NCI-H1092 (cell line): Measurements from ENCODE around the gene PAM16.

Experiments
- DNase-seq: peaks from one replicate; lab custom pipeline; 2025; lab: John Stamatoyannopoulos, UW

PAM16 gene

GRCh38 chr16:4383591-4384444, 32.7 kb upstream of the PAM16 start:
- no peak for DNase-seq

- no peak for DNase-seq
Observed at GRCh38 chr16:4382795-4383357, 31.8 kb upstream of the PAM16 start.

GRCh38 chr16:4381935-4382794, 31.0 kb upstream of the PAM16 start:
- DNase-seq = no peak

DNA sequence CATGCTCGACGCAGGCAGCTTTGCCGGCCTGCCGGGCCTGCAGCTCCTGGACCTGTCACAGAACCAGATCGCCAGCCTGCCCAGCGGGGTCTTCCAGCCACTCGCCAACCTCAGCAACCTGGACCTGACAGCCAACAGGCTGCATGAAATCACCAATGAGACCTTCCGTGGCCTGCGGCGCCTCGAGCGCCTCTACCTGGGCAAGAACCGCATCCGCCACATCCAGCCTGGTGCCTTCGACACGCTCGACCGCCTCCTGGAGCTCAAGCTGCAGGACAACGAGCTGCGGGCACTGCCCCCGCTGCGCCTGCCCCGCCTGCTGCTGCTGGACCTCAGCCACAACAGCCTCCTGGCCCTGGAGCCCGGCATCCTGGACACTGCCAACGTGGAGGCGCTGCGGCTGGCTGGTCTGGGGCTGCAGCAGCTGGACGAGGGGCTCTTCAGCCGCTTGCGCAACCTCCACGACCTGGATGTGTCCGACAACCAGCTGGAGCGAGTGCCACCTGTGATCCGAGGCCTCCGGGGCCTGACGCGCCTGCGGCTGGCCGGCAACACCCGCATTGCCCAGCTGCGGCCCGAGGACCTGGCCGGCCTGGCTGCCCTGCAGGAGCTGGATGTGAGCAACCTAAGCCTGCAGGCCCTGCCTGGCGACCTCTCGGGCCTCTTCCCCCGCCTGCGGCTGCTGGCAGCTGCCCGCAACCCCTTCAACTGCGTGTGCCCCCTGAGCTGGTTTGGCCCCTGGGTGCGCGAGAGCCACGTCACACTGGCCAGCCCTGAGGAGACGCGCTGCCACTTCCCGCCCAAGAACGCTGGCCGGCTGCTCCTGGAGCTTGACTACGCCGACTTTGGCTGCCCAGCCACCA, 30.2 kb upstream of the PAM16 start:
- DNase-seq = no peak

- no peak for DNase-seq
Observed at GRCh38 chr16:4380119-4381063, 29.3 kb upstream of the PAM16 start.

DNA sequence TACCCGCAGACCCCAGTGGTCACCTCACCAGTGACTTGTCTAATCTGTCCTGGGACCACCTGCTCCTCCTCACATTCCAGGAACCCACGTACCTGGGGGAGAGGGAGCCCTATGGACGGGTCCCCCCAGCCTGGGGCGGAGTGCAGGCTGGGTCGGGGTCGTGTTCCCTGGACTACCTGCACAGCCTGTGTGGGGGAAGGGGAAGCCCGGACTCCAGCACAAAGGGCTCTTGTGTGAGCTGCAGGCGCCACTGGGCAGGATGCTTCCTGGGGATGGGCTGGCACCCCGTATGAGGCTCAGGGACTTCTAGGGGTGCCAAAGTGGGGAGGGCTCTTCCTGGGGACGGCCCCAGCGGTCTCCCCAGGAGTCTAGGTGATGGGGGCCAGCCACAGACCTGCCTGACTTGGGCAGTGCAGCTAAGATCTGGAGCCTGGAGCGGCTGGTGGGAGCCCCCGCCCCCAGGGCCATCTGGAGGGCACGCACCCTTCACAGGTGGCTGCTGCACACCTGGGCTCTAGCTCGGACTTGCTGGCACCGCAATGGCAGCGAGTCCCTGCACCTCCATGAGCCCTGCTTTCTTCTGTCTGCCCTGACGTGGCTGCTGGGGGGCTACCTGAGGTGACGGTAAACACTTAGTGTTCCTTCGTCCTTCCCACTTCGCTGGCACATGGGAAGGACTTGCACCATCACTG, 28.0 kb upstream of the PAM16 start:
- DNase-seq = no peak

DNA sequence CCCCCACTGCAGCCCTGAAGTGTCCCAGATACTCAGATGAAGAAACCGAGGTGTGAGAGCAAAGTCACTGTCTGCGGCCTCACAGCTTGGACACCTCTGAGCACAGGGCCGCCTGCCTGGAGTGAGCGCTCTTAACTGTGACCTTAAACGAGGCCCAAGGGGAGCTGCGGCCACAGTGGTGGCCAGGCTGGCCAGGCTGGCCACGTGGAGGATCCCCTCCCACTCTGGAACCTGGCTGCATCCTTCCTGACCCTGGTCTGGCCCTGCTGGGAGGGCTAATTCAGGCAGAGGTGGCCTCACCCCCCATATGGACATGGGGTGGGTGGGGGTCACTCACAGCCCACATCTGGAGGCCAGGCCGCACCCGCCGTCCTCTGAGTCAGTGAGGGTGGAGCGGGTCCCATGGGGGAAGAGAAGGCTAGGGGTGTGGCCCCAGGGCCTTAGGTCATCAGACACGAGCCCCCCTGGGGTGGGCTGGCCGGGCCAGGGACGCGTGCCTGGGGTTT, 27.1 kb upstream of the PAM16 start:
- no peak for DNase-seq

GRCh38 chr16:4377573-4378154, 26.5 kb upstream of the PAM16 start:
- no peak for DNase-seq

DNA sequence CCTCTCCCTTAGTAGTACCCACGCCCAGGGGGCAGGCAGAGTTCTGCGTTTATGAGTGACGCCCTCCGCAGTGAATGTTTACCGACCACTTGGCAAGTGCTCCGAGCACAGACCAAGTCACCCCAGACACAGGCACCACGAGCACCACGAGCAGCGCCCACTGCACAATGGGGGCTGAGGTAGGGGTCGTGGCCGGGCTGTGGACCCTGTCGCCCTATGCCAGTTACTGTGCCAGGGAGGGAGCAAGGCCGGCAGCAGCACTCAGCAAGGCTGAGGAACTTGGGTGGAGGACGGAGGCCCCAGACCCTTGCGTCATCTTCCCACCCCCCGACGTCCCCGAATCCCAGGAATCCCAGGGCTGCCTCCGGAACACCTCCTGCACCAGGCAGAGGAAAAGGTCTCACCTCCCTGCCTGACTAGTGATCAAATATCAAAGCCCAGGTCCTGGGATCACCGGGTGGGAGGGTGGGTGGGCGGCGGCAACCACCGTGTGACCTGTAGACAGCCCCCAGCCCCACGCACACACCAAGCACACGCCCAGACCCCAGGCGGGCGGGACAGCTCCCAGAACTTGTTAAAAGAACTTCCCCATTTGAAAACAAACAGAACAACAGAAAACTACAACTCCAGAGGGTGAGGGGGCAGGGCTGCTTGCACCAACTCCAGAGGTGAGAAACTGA, 25.9 kb upstream of the PAM16 start:
- DNase-seq = no peak

DNA sequence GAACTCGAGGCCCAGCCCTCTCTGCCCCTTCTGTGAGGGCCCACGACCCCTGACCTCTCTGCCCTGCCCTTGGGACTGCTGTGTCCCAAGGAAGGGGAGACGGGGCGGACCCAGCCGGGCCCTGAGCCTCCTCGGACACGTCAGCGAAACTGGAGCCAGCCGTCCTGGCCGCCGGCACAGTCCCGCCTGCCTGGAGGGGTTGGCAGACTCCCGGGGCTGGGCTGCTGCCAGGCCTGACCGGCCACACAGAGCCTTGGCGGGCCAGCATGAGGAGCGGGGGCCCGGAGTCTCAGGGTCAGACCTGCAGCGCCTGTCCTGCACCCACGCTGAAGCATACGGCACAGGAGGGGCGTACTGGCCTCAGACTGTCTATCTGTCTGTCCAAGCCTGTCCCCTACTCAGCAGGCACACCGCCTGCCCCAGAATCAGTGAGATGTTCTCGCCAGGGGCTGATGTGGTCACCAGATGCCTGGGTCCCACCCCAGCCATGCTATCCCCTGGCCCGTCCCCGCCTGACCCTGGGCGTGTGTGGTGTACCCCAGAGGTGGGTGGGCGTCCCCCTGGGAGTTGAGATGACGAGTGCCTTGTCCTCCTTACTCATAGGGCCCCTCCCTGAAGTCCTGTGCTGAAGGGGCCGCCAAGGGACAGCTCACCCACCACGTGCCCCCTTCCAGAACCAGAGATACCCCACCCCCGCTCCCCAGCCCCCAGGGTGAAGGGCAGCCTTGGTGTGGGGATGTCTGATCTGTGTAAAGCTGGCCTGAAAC, 25.2 kb upstream of the PAM16 start:
- DNase-seq = no peak

GRCh38 chr16:4375717-4376116, 24.6 kb upstream of the PAM16 start:
- DNase-seq = no peak

- no peak for DNase-seq
Observed at GRCh38 chr16:4373909-4374742, 23.0 kb upstream of the PAM16 start.

- DNase-seq = peak; percentile 71
Observed at GRCh38 chr16:4373356-4373908, 22.3 kb upstream of the PAM16 start.

DNA sequence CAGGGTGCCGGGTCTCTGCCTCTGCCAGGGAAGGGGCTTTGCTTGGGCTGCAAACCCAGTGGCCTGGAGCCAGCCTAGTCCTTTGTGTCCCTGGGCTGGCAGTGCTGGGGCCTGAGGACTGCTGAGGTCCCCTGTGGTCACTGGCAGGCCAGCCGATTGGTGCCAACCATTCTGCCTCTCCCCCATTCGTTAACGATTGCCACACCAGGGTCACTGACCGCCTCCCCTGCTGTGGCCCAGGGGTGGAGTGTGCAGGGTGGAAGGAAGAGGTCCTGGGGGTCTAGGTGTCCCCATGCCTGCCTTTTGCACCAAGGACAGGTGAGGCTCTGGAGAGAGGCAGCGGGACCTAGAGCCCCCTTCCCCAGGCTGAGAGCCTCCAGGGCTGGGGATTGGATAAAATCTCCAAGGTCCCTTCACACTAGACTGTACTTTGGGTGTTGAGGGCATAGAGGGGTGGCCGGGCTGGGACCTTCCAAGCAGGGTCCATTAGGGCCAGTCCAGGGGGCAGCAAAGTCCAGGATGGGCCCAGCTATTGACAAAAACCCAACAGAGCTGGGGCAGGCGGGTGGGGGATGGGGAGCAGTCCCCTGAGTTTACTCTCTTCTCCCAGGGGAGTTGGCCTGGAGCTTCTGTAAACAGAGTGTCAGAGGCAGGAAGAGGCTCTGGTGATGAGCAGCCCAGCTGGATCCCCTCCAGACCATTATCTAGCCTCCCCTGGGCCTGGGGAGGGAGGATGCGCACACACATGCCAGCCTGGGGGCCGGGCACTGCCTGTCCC, 21.6 kb upstream of the PAM16 start:
- DNase-seq = peak; percentile 85

DNA sequence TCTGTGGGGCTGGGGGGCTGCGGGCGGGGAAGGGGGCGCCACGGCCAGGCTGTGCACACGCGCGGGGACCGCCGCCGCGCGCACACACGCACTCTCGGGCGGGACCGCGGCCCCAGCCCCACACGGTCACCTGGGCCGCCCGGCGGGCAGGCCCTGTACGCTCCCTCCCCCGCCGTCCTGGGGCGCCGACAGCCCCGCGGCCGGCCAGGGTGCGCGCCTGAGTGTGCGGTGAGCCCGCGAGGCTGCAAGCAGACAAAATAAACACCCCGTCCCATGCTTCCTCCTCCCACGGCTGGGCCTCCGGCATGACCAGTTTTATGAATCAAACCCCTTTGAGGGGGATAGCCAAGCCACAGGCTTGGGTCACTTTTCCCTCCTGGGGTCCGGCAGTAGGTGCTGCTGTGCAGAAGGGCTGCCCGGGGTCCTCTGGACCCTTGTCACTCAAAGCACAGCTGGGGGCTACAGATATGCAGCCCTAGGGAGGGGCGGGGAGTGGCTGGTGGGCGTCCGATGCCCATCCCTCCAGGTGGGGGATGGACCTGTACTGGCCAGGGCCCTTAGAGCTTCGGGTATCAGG, 21.0 kb upstream of the PAM16 start:
- no peak for DNase-seq
